Endodermal cell (in vitro differentiated cells): Measurements from ENCODE around the gene MEFV. TPM values are rescaled to one million over a fixed set of nuclear protein-coding genes. Genes with fewer than 3 reads are reported as not detected.

Source experiments
- DNase-seq: peaks from one replicate; pipeline ENCODE4 v3.0.0-alpha.2; 2017
- H3K27ac ChIP-seq: 2 replicates; pipeline ENCODE4 v1.5.1; 2013; ENCODE audit warnings: mild to moderate bottlenecking, low read depth, low read length, moderate library complexity
- H3K27me3 ChIP-seq: 2 replicates; pipeline ENCODE4 v1.6.1; 2013; ENCODE audit warnings: mild to moderate bottlenecking, low read length, moderate library complexity; ENCODE audit not compliant: insufficient read depth, control insufficient read depth, poor library complexity, severe bottlenecking
- H3K36me3 ChIP-seq: 2 replicates; pipeline ENCODE4 v1.7.0; 2013; ENCODE audit warnings: mild to moderate bottlenecking, low read length, moderate library complexity; ENCODE audit not compliant: control insufficient read depth, insufficient read depth
- H3K4me1 ChIP-seq: one replicate; pipeline ENCODE4 v1.7.0; 2013; ENCODE audit warnings: low read length; ENCODE audit not compliant: control insufficient read depth, insufficient read depth
- H3K4me3 ChIP-seq: 2 replicates; pipeline ENCODE4 v1.5.1; 2013; ENCODE audit warnings: mild to moderate bottlenecking, low read length, moderate library complexity
- H3K9ac ChIP-seq: 2 replicates; pipeline ENCODE4 v1.6.1; 2013; ENCODE audit warnings: mild to moderate bottlenecking, low read length, moderate library complexity; ENCODE audit not compliant: poor library complexity, severe bottlenecking; ENCODE audit errors: extremely low read depth
- H3K9me3 ChIP-seq: 2 replicates; pipeline ENCODE4 v1.6.1; 2013; ENCODE audit warnings: mild to moderate bottlenecking, low read length, moderate library complexity; ENCODE audit not compliant: control insufficient read depth
- H3K27ac Mint-ChIP-seq: 2 replicates; pipeline ENCODE4 v1.8.0; 2020; ENCODE audit warnings: mixed read lengths
- H3K27me3 Mint-ChIP-seq: 2 replicates; pipeline ENCODE4 v1.8.0; 2021; ENCODE audit warnings: mild to moderate bottlenecking, mixed read lengths; ENCODE audit not compliant: insufficient read depth
- H3K36me3 Mint-ChIP-seq: 2 replicates; pipeline ENCODE4 v1.8.0; 2020; ENCODE audit warnings: low read depth, mixed read lengths
- H3K4me1 Mint-ChIP-seq: 2 replicates; pipeline ENCODE4 v1.8.0; 2020; ENCODE audit warnings: mixed read lengths
- H3K4me3 Mint-ChIP-seq: 2 replicates; pipeline ENCODE4 v1.8.0; 2020; ENCODE audit warnings: mild to moderate bottlenecking, moderate library complexity, mixed read lengths
- H3K9me3 Mint-ChIP-seq: 2 replicates; pipeline ENCODE4 v1.8.0; 2020; ENCODE audit warnings: mild to moderate bottlenecking, mixed read lengths
- WGBS, 2 experiments: methylation state at CpG; one replicate each; pipeline versions ENCODE4 v1.1.5 to v1.1.7; 2013; ENCODE audit warnings: missing lambda C conversion rate in 2 of 2, mixed read lengths in 1 of 2; ENCODE audit not compliant: insufficient coverage in 1 of 2, insufficient read length in 1 of 2; 5-methylcytosine and 5-hydroxymethylcytosine counted together
- total RNA-seq, 2 donors: library from RNA; stranded (reverse); fragmentation: NEBNext Ultra II Directional in 1 of 2; extraction: Animal tissue kit (Norgen Biotek cat#: 25700) in 1 of 2; gene quantifications; 2 replicates in 1 of 2; 3 replicates in 1 of 2; pipeline ENCODE4 v1.2.1, GENCODE V29; 2021
- TF ChIP-seq, protein P1 (sequence below): fragments of 200-600 bp; sonication (generic); conservative IDR thresholded peaks from 2 replicates; pipeline ENCODE4 v1.5.0; 2021; ENCODE audit warnings: antibody characterized with exemption, mild to moderate bottlenecking

The MEFV gene
- total RNA-seq, 2 donors from 2014 or later, result not detected

DNA sequence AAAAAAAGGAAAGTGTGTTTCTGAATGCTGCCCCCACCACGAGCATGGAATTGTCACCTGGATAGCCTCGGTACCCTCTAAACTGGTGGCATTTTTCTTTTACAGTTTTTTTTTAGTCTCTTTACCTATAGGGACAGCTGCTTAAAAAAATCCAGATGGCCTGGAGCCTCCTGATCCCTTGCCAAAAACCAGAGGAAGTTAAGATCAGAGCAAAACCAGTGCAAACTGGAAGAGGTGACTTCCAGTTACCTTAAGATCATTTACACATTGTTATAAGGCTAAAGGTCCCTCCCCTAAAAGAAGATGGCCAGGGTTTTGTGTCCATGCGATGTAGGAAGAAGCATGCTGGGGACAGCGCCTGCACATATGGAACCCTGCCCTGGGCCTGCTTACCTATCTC, 3.5 kb downstream of the MEFV start:
- H3K36me3 Mint-ChIP-seq, result no peaks in the 10 kb centered on the region
- no peaks in the 10 kb centered on the region for H3K4me1 Mint-ChIP-seq
- H3K27me3 Mint-ChIP-seq, result peaks cover 37% of the 10 kb centered on the region
- H3K9ac ChIP-seq, result no peak overlapping the region
- no peaks in the 10 kb centered on the region for H3K36me3 ChIP-seq
- no peak overlapping the region for H3K4me3 ChIP-seq
- TF ChIP-seq, protein P1, sequence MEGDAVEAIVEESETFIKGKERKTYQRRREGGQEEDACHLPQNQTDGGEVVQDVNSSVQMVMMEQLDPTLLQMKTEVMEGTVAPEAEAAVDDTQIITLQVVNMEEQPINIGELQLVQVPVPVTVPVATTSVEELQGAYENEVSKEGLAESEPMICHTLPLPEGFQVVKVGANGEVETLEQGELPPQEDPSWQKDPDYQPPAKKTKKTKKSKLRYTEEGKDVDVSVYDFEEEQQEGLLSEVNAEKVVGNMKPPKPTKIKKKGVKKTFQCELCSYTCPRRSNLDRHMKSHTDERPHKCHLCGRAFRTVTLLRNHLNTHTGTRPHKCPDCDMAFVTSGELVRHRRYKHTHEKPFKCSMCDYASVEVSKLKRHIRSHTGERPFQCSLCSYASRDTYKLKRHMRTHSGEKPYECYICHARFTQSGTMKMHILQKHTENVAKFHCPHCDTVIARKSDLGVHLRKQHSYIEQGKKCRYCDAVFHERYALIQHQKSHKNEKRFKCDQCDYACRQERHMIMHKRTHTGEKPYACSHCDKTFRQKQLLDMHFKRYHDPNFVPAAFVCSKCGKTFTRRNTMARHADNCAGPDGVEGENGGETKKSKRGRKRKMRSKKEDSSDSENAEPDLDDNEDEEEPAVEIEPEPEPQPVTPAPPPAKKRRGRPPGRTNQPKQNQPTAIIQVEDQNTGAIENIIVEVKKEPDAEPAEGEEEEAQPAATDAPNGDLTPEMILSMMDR, result no peak
- WGBS, 2 experiments, result 88 to 93% methylated on average over 3 to 4 of the region's 4 CpGs
- no peak overlapping the region for H3K27ac ChIP-seq
- H3K27me3 ChIP-seq, result peaks cover 16% of the 10 kb centered on the region
- no peak overlapping the region for H3K27ac Mint-ChIP-seq
- H3K9me3 Mint-ChIP-seq, result peaks cover 9% of the 10 kb centered on the region
- DNase-seq, result no peak
- no peaks in the 10 kb centered on the region for H3K4me1 ChIP-seq
- H3K4me3 Mint-ChIP-seq, result no peak overlapping the region
- no peaks in the 10 kb centered on the region for H3K9me3 ChIP-seq

- Mint-ChIP-seq H3K4me1 (no peaks in the 10 kb centered on the region), H3K27me3 (peaks cover 26% of the 10 kb centered on the region), H3K27ac (no peak overlapping the region), H3K4me3 (no peak overlapping the region), H3K9me3 (peaks cover 9% of the 10 kb centered on the region), H3K36me3 (no peaks in the 10 kb centered on the region)
- Histone ChIP-seq H3K9me3 (no peaks in the 10 kb centered on the region), H3K4me1 (no peaks in the 10 kb centered on the region), H3K4me3 (no peak overlapping the region), H3K27me3 (peaks cover 11% of the 10 kb centered on the region), H3K27ac (no peak overlapping the region), H3K9ac (no peak overlapping the region), H3K36me3 (no peaks in the 10 kb centered on the region)
- TF ChIP-seq, protein P1, result no peak
- WGBS, 2 experiments, result 84 to 91% methylated on average over 9 to 14 of the region's 14 CpGs
- DNase-seq, result no peak
These were observed 7.0 kb downstream of the MEFV start for GRCh38 chr16:3249451-3249850.

DNA sequence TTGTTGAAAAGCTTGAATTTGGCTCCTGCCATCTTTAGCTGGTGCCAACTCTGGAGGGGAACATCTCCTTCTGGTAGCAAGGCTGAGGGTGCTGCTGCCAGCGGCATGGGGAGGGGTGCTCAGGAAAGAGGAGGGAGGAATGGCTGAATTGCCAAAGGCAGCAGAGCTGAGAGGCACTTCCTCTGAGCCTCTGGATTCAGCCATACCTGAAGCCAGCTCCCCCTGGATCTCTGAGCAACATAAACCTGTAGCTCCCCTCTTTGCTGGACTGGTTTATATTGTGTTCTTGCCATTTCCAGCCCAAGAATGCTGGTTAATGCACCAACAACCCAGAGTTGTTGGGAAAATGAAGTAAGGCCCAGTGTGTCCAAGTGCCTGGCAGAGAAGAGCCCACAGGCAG, 7.4 kb downstream of the MEFV start:
- no peaks in the 10 kb centered on the region for H3K9me3 ChIP-seq
- no peak overlapping the region for H3K27ac ChIP-seq
- TF ChIP-seq, protein P1, result no peak
- no peaks in the 10 kb centered on the region for H3K4me1 Mint-ChIP-seq
- H3K36me3 ChIP-seq, result no peaks in the 10 kb centered on the region
- no peak overlapping the region for H3K4me3 ChIP-seq
- no peak overlapping the region for H3K27ac Mint-ChIP-seq
- peaks cover 30% of the 10 kb centered on the region for H3K27me3 Mint-ChIP-seq
- H3K27me3 ChIP-seq, result peaks cover 11% of the 10 kb centered on the region
- no peaks in the 10 kb centered on the region for H3K36me3 Mint-ChIP-seq
- DNase-seq, result no peak
- no peaks in the 10 kb centered on the region for H3K4me1 ChIP-seq
- no peak overlapping the region for H3K4me3 Mint-ChIP-seq
- H3K9ac ChIP-seq, result no peak overlapping the region
- peaks cover 9% of the 10 kb centered on the region for H3K9me3 Mint-ChIP-seq
- 88% methylated on average over 1 of the region's 1 CpG; no CpG with 5 or more reads in 1 of the 2 experiments for WGBS, 2 experiments
